HG02981 (cell line): ENCODE results near the gene NMT1.

Experiments
- ATAC-seq: cut with Tn5 transposase; IDR thresholded peaks from one replicate; pipeline ENCODE4 v1.9.1; 2021; ENCODE audit warnings: mild to moderate bottlenecking, moderate library complexity; ENCODE audit not compliant: unreplicated experiment

NMT1 gene

GRCh38 chr17:45077643-45078042 is 16.5 kb downstream of the NMT1 start:
- ATAC-seq: no peak

DNA sequence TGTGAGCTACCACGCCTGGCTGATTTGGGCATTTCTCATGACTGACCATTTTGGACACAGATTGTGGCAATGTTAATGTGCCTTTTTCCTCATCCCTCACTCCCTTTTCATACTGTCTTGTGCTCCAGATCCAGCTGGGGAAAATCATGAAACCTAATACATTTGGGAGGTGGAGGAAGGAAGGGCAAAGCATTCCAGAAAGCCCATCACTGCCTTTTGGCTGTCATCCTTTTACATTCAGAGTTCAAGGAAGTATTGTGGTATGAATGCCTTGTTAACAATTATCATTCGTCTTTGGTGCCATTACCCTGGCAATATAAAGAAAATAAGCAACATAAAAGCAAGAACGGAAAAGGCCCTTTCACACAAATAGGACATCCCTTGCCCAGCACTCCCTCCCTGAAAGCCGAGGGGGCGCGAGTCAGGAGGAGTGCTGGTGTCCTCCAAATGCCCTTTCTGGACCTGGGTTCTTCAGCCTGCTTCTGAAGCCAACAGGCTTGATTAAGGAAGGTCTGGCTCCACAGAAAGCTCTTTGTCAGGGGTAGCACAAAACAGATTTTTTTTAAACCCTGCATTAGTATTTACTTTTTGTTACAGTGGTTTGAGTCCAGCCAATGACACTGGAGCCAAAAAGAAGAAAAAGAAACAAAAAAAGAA is 20.1 kb downstream of the NMT1 start:
- ATAC-seq: no peak

- ATAC-seq: no peak
Measured at GRCh38 chr17:45086391-45086790, 25.3 kb downstream of the NMT1 start.

- no peak for ATAC-seq
Measured at GRCh38 chr17:45086865-45087503, 25.9 kb downstream of the NMT1 start.

DNA sequence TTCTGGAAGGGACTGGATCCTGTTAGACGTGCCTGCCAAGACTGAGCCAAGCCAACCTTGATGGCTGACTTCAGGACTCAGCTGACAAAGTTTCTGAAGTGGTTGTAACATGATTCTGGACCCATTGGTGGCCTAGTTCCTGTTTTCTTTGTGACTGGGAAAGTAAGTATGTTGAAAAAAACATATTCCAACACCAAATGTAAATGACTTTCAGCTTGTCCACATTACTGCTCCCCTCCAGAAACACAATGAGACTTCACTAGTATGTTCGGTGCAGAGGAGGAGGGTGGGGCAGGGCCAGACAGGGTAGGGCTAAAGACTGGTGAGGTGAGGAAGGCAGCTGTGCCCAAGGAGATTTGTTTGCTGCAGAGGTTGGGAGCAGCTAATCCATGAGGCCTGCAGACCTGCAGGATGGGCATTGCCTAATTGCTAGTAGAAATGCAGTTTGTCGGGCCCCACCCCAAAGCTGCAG is 26.4 kb downstream of the NMT1 start:
- no peak for ATAC-seq

DNA sequence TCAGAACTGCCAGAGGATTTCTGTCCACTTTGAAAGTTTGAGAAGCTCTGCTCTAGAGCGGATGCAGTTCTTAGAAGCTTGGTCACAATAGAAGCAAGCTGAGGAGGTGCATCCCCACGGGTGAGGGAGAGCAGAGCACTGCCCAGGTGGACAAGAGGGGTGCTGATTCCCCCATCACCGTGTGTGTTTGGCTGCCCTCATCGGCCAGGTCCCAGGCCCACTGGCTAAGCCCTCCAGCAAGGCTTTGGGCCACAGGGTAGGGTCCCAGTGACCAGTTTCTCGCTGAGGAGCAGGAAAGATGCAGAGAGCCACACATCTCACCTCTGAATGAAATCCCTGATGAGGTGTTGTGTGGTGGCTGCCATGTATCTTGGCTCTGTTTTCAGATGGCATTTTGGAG is 26.9 kb downstream of the NMT1 start:
- no peak for ATAC-seq

GRCh38 chr17:45088741-45089140 is 27.6 kb downstream of the NMT1 start:
- ATAC-seq: no peak

DNA sequence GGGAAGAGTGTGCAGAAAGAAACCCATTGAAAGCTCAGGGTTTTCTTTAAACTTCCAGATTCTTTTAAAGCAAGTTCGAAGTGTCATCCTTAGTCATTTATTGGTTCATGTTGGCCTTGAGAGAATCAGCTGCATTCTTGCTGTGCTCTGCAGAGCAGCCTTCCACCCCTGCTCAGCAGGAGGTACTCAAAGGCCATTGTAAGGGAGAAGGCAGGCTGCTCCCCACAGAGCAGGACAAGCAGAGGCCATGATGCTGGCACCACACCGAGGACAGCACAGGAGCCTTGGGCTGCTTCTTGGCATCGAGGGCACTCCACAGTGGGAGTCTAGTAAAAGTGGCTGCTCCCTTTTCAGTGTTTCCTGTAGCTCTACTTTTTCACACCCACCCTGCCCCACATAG is 29.6 kb downstream of the NMT1 start:
- ATAC-seq: no peak

DNA sequence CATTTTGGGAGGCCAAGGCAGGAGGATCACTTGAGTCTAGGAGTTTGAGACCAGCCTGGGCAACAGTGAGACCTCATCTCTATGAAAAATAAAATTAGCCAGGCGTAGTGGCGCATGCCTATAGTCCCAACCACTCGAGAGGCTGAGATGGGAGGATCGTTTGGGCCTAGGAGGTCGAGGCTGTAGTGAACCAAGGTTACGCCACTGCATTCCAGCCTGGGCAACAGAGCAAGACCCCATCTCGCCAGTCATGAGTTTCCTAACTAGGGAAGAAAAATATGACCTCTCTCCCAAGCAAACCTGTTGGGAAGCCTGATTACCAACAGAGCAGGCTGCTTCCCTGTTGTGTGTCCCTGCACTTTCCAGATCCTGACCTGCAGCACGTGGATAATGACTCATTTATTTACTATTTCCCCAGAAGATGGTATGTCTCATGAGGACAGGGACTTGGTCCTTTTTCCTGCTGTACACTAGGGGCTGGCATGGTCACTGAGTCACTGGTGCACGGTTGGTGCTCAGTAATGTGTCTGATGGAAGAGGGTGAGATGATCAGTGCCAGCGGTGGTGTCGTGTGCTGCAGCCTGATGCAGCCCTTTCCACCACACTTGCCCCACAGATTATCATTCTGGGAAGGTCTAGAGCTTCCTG is 30.8 kb downstream of the NMT1 start:
- ATAC-seq: no peak

- no peak for ATAC-seq
Measured at GRCh38 chr17:45092911-45093430, 31.9 kb downstream of the NMT1 start.

GRCh38 chr17:45093444-45094110 is 32.5 kb downstream of the NMT1 start:
- no peak for ATAC-seq

DNA sequence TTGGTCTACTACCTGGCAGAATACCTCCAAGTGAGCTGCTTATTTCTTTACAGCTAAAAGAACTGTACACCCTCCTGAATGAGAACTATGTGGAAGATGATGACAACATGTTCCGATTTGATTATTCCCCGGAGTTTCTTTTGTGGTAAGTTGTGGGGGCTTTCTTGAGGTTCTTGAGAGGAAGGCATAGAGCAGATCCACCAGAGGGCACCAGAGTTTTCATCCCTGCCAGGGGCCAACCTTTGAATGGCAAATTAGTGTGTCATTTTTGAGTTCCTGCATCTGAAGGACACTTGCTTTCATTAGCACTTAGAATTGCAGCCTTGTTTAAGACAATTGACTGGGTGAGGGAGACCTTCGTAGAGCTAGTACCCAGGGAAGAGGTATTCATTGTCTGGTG is 35.0 kb downstream of the NMT1 start:
- no peak for ATAC-seq

GRCh38 chr17:45096926-45097325 is 35.8 kb downstream of the NMT1 start:
- no peak for ATAC-seq

DNA sequence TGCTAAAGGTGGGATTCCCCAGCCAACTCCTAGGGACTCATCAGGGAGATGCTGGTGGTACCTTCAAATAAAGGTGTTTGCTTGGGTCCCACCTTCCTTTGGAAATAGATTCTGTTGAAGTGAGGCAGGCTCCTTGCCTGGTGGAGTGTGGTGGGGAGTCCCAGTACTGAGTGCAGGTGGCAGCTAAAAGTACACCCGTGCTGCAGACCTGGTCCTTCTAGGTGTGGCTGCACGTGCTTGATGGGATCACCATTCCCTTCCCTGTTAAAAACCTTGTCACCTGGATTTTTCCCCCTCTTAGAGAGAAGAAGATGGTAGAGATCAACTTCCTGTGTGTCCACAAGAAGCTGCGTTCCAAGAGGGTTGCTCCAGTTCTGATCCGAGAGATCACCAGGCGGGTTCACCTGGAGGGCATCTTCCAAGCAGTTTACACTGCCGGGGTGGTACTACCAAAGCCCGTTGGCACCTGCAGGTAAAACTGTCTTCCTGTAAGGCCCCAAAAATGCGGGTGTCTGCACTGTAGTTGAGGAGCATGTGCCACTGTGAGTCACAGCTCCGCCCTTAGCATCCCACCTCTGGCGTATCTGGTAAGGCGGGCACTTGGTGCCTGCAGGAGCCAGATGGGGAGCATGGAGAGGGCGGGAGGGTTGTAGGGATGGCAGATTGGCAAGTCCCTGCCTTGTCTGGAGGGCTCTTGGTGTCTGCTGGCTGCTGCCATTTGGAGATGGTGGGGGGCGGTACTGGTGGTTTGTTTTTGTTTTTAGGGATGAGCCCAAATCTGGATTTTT is 37.2 kb downstream of the NMT1 start:
- no peak for ATAC-seq

GRCh38 chr17:45098869-45099616 is 37.9 kb downstream of the NMT1 start:
- ATAC-seq: no peak

- ATAC-seq: no peak
Measured at GRCh38 chr17:45101546-45101882, 40.4 kb downstream of the NMT1 start.

DNA sequence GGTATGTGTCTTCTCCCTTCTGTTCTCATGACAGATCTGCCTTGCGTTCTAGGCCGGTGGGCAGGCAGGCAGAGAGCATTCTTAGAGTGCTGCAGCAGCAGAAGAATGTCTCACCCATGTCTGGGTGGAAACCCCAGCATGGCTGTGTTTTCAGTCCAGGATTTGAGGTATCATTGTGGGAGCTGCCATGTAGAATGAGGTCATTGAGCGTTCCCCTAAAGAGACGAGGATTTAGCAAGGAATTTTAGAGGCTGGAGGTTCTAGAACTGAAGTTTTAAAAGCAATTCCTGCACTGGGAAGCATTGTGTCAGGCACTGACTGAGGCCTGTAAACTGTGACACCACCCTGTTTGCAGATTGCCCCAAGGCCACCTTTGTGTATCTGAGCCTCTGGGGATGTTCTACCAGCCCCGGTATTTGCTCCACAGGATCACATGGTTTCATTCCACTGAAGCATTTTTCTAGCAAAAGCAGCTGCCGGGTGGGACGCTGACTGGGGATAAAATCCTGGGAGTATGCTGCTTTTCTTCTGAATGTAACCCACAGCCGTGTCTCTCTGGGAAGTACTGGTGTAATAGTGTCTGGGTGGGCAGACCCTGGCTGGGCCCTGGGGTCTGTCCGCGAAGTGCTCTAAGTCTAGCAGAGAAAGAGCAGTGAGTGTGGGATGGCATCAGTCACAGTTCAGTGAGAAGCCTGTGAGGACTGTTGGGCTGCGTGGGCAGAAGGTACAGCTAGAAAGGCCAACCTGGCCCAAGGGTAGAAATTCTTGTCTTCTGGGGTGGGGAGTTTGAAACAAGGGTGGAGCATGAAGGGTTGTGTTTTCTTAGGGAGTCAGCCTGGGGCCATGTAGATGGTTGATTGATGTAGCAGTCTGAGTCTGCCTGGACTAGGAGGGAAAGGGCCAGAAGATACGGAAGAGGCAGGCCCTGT is 41.0 kb downstream of the NMT1 start:
- no peak for ATAC-seq

GRCh38 chr17:45102856-45103255 is 41.7 kb downstream of the NMT1 start:
- ATAC-seq: no peak

- ATAC-seq: no peak
Measured at GRCh38 chr17:45103269-45103795, 42.2 kb downstream of the NMT1 start.
